ENCODE measurements around the gene COL11A1. TPM values are rescaled to one million over a fixed set of nuclear protein-coding genes. Genes with fewer than 3 reads are reported as not detected.
"Not testable (repeated sequence)": the region's sequence is repeated elsewhere in the genome, so short reads cannot be mapped to it uniquely, and the experiment has no call there.

Gene COL11A1
- total RNA-seq, 2 donors from 2014 or later, result not detected

DNA sequence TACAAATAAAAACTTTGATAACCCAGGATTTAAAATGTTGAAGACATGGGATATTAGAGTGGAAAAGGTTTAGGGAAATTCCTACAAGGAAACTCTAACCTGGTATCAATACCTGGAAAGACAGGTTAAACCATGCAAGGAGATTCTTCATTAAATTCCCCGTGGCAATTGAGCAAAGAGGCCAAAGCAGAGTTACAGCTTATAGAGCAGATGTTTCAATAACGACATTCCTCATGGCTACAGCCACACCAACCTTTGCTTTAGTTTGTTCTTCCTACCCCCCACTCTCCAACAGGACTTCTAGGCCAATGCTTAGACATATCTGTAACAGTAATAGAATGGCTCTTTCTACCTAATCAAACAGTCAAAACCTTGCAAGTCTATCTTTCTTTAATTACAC lies 271.3 kb downstream of the COL11A1 start:
- no peak overlapping the region for H3K4me3 Mint-ChIP-seq
- H3K27ac Mint-ChIP-seq, result no peak overlapping the region
- no peaks in the 10 kb centered on the region for H3K4me1 Mint-ChIP-seq (ENCODE audit: low read depth)
- DNase-seq (no peak), ATAC-seq (replicated peaks in 1 of 2) (no peak)
- no peaks in the 10 kb centered on the region for H3K36me3 Mint-ChIP-seq (ENCODE audit: insufficient read depth in 2 of 2)
- no peaks in the 10 kb centered on the region for H3K27me3 Mint-ChIP-seq (ENCODE audit: low read depth)
- H3K9me3 Mint-ChIP-seq, result peaks cover 0 to 11% of the 10 kb centered on the region in 2 donors

DNA sequence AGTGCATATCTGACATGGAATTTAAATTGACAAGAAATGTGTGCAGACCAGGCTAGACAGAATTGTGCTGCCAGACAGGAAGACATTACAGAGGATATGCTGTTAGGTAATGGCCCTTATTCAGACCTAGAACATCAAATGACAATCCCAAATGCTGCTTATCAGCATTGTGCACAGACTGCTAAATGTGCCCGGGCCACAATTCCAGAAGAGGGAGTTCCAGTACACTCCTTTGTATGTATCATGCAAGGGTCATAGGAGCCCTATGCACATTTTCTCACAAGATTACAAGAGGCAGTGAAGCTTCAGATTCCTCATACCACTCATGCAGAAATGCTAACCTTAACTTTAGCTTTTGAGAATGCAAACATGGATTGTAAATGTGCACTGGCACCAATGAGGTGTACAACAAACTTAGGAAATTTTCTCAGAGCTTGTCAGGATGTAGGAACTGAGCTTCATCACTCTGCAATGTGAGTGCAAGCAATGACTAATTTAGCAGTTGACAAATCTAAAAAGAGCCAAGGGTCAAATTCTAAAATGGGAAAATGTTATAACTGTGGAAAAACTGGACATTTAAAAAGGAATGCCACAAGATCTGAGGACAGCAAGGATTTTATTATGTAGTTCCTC lies 273.5 kb downstream of the COL11A1 start:
- no peak overlapping the region for H3K4me3 Mint-ChIP-seq
- H3K9me3 Mint-ChIP-seq, result peaks cover 0 to 13% of the 10 kb centered on the region in 2 donors
- no peak for DNase-seq
- ATAC-seq (replicated peaks in 1 of 2), result no peak
- H3K4me1 Mint-ChIP-seq (ENCODE audit: low read depth), result no peaks in the 10 kb centered on the region
- no peaks in the 10 kb centered on the region for H3K27me3 Mint-ChIP-seq (ENCODE audit: low read depth)
- H3K27ac Mint-ChIP-seq, result no peak overlapping the region
- H3K36me3 Mint-ChIP-seq (ENCODE audit: insufficient read depth in 2 of 2), result no peaks in the 10 kb centered on the region

- Mint-ChIP-seq H3K36me3 (ENCODE audit: insufficient read depth in 2 of 2) (no peaks in the 10 kb centered on the region), H3K4me1 (ENCODE audit: low read depth) (no peaks in the 10 kb centered on the region), H3K9me3 (peaks cover 0 to 13% of the 10 kb centered on the region in 2 donors), H3K4me3 (no peak overlapping the region), H3K27me3 (ENCODE audit: low read depth) (no peaks in the 10 kb centered on the region), H3K27ac (no peak overlapping the region)
- ATAC-seq (replicated peaks in 1 of 2), result no peak
- no peak for DNase-seq
Observed at GRCh38 chr1:102833151-102833550, 275.2 kb downstream of the COL11A1 start.

GRCh38 chr1:102826706-102827105 lies 281.6 kb downstream of the COL11A1 start:
- not testable (repeated sequence) for H3K4me1 Mint-ChIP-seq (ENCODE audit: low read depth); H3K9me3 Mint-ChIP-seq; H3K4me3 Mint-ChIP-seq; ATAC-seq (replicated peaks in 1 of 2); H3K27ac Mint-ChIP-seq; H3K36me3 Mint-ChIP-seq (ENCODE audit: insufficient read depth in 2 of 2); H3K27me3 Mint-ChIP-seq (ENCODE audit: low read depth); DNase-seq
